Prostate gland (tissue), 2 donors: ENCODE results near the gene C2CD4D.

ENCODE experiments used
- POLR2A ChIP-seq: fragments of 450-650 bp; IDR thresholded peaks from one replicate; pipeline ENCODE4 v1.6.1; 2016; ENCODE audit warnings: antibody characterized with exemption, mild to moderate bottlenecking
- POLR2AphosphoS5 ChIP-seq: sonication (generic); formaldehyde crosslinking; IDR thresholded peaks from one replicate; pipeline ENCODE4 v1.6.1; 2017; ENCODE audit warnings: antibody characterized with exemption
- TF ChIP-seq, protein P1 (sequence below), 4 experiments: fragments of 200-600 bp in 2 of 4; fragments of 450-650 bp in 2 of 4; sonication (generic) in 2 of 4; IDR thresholded peaks; 1 replicate in 3 of 4; 2 replicates in 1 of 4; pipeline ENCODE4 v1.5.1; 2016 to 2019; ENCODE audit warnings: antibody characterized with exemption in 4 of 4, mild to moderate bottlenecking in 2 of 4, moderate library complexity in 2 of 4

GRCh38 chr1:151807131-151807530 lies 32.5 kb downstream of the C2CD4D start:
- TF ChIP-seq POLR2AphosphoS5 = no peak
- TF ChIP-seq, protein P1, sequence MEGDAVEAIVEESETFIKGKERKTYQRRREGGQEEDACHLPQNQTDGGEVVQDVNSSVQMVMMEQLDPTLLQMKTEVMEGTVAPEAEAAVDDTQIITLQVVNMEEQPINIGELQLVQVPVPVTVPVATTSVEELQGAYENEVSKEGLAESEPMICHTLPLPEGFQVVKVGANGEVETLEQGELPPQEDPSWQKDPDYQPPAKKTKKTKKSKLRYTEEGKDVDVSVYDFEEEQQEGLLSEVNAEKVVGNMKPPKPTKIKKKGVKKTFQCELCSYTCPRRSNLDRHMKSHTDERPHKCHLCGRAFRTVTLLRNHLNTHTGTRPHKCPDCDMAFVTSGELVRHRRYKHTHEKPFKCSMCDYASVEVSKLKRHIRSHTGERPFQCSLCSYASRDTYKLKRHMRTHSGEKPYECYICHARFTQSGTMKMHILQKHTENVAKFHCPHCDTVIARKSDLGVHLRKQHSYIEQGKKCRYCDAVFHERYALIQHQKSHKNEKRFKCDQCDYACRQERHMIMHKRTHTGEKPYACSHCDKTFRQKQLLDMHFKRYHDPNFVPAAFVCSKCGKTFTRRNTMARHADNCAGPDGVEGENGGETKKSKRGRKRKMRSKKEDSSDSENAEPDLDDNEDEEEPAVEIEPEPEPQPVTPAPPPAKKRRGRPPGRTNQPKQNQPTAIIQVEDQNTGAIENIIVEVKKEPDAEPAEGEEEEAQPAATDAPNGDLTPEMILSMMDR (IDR thresholded peaks at IDR 0.05) = no peak
- TF ChIP-seq POLR2A = no peak
